ENCODE data around the gene WWC1. TPM values are rescaled to one million over a fixed set of nuclear protein-coding genes. Genes with fewer than 3 reads are reported as not detected.

WWC1 gene
- total RNA-seq, 1 donor from 2014 or later, result 118 TPM

GRCh38 chr5:168372356-168372946 lies 81.0 kb downstream of the WWC1 start:
- Histone ChIP-seq H3K27me3 (ENCODE audit: control insufficient read depth, insufficient read depth, low read length) (no peaks in the 10 kb centered on the region), H3K36me3 (ENCODE audit: control insufficient read depth, insufficient read depth, low read length) (no peaks in the 10 kb centered on the region), H3K4me3 (ENCODE audit: low read depth, low read length) (no peak overlapping the region)
- TF ChIP-seq, protein P1, sequence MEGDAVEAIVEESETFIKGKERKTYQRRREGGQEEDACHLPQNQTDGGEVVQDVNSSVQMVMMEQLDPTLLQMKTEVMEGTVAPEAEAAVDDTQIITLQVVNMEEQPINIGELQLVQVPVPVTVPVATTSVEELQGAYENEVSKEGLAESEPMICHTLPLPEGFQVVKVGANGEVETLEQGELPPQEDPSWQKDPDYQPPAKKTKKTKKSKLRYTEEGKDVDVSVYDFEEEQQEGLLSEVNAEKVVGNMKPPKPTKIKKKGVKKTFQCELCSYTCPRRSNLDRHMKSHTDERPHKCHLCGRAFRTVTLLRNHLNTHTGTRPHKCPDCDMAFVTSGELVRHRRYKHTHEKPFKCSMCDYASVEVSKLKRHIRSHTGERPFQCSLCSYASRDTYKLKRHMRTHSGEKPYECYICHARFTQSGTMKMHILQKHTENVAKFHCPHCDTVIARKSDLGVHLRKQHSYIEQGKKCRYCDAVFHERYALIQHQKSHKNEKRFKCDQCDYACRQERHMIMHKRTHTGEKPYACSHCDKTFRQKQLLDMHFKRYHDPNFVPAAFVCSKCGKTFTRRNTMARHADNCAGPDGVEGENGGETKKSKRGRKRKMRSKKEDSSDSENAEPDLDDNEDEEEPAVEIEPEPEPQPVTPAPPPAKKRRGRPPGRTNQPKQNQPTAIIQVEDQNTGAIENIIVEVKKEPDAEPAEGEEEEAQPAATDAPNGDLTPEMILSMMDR (IDR thresholded peaks at IDR 0.05; ENCODE audit: insufficient read depth, low read length, poor library complexity, severe bottlenecking), result no peak
- no peak for DNase-seq (ENCODE audit: low read depth)

GRCh38 chr5:168374532-168374931 lies 83.1 kb downstream of the WWC1 start:
- no peak overlapping the region for H3K4me3 ChIP-seq (ENCODE audit: low read depth, low read length)
- H3K27me3 ChIP-seq (ENCODE audit: control insufficient read depth, insufficient read depth, low read length), result no peaks in the 10 kb centered on the region
- DNase-seq (ENCODE audit: low read depth), result no peak
- no peaks in the 10 kb centered on the region for H3K36me3 ChIP-seq (ENCODE audit: control insufficient read depth, insufficient read depth, low read length)
- TF ChIP-seq, protein P1 (IDR thresholded peaks at IDR 0.05; ENCODE audit: insufficient read depth, low read length, poor library complexity, severe bottlenecking), result no peak

DNA sequence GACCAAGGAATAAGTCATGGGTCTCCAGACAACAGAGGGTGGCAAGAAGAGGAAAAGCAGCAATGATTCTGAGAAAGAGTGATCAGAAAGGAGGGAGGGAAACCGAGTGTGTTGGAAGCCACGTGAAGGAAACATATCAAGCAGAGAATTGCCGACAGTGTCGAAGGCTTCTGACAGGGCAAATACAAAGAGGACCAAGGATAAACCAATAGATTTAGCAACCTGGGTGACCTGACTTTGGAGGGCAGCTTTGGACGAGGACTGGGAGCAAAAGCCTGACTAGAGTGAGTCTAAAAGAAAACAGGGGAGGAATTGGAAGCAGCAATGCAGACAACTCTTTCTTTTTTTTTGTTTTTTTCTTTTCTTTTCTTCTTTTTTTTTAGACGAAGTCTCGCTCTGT lies 83.8 kb downstream of the WWC1 start:
- Histone ChIP-seq H3K4me3 (ENCODE audit: low read depth, low read length) (no peak overlapping the region), H3K27me3 (ENCODE audit: control insufficient read depth, insufficient read depth, low read length) (no peaks in the 10 kb centered on the region), H3K36me3 (ENCODE audit: control insufficient read depth, insufficient read depth, low read length) (no peaks in the 10 kb centered on the region)
- TF ChIP-seq, protein P1 (IDR thresholded peaks at IDR 0.05; ENCODE audit: insufficient read depth, low read length, poor library complexity, severe bottlenecking), result no peak
- DNase-seq (ENCODE audit: low read depth), result no peak

DNA sequence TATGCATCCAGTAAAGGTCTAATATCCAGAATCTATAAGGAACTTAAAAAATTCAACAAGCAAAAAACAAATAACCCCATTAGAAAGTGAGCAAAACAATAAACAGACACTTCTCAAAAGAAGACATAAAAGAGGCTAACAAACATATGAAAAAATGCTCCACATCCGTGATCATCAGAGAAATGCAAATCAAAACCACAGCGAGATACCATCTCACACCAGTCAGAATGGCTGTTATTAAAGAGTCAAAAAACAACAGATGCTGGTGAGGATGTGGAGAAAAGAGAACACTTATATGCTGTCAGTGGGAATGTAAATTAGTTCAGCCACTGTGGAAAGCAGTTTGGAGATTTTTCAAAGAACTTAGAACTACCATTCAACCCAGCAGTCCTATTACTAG lies 86.1 kb downstream of the WWC1 start:
- H3K4me3 ChIP-seq (ENCODE audit: low read depth, low read length), result no peak overlapping the region
- no peaks in the 10 kb centered on the region for H3K36me3 ChIP-seq (ENCODE audit: control insufficient read depth, insufficient read depth, low read length)
- H3K27me3 ChIP-seq (ENCODE audit: control insufficient read depth, insufficient read depth, low read length), result no peaks in the 10 kb centered on the region
- no peak for DNase-seq (ENCODE audit: low read depth)
- TF ChIP-seq, protein P1 (IDR thresholded peaks at IDR 0.05; ENCODE audit: insufficient read depth, low read length, poor library complexity, severe bottlenecking), result no peak

DNA sequence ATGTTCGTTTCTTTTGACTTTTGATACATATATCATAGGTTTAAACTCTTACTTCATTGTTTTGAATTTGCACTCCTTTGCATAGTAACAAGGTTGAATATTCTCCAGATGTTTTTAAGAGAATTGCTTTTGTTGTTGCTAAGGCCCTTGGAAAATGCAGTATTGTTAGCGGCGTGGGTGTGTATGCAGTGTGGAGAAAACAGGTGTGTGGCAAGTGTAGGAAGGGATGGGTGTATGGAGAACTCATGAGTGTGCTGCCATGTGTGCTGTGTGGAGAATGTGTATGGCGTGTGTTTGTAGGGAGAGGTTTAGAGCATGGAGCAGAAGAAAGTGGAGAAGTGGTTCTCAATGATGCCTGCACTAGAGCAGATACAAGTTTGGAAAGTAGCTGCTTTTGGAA lies 87.3 kb downstream of the WWC1 start:
- Histone ChIP-seq H3K27me3 (ENCODE audit: control insufficient read depth, insufficient read depth, low read length) (no peaks in the 10 kb centered on the region), H3K4me3 (ENCODE audit: low read depth, low read length) (no peak overlapping the region), H3K36me3 (ENCODE audit: control insufficient read depth, insufficient read depth, low read length) (no peaks in the 10 kb centered on the region)
- TF ChIP-seq, protein P1 (IDR thresholded peaks at IDR 0.05; ENCODE audit: insufficient read depth, low read length, poor library complexity, severe bottlenecking), result no peak
- DNase-seq (ENCODE audit: low read depth), result no peak

DNA sequence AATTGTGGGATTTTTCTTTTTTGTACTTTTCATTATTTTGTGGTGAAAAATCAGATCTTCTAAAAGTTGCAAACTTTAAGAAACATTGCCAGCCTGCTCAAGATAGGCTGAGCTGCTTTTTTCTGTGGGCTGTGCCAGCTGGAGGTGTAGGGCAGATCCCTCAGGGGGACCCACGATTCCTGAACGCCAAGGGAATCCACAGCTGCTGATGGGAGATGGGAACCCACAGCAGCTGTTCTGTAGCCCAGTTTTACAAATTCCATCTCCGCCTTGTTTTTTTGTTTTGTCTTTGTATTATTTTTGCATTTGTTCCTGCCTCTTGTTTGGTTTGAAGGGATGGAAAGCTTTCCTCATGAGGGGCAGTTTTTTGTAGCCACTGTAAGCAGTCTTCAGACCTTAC lies 91.0 kb downstream of the WWC1 start:
- H3K4me3 ChIP-seq (ENCODE audit: low read depth, low read length), result no peak overlapping the region
- DNase-seq (ENCODE audit: low read depth), result no peak
- TF ChIP-seq, protein P1 (IDR thresholded peaks at IDR 0.05; ENCODE audit: insufficient read depth, low read length, poor library complexity, severe bottlenecking), result no peak
- no peaks in the 10 kb centered on the region for H3K27me3 ChIP-seq (ENCODE audit: control insufficient read depth, insufficient read depth, low read length)
- H3K36me3 ChIP-seq (ENCODE audit: control insufficient read depth, insufficient read depth, low read length), result peaks cover 3% of the 10 kb centered on the region
